GM21825 (cell line): ENCODE measurements around the gene VPS37B.

Experiments
- ATAC-seq: cut with Tn5 transposase; IDR thresholded peaks from one replicate; pipeline ENCODE4 v1.9.1; 2021; ENCODE audit warnings: mild to moderate bottlenecking, moderate library complexity; ENCODE audit not compliant: unreplicated experiment

The VPS37B gene

DNA sequence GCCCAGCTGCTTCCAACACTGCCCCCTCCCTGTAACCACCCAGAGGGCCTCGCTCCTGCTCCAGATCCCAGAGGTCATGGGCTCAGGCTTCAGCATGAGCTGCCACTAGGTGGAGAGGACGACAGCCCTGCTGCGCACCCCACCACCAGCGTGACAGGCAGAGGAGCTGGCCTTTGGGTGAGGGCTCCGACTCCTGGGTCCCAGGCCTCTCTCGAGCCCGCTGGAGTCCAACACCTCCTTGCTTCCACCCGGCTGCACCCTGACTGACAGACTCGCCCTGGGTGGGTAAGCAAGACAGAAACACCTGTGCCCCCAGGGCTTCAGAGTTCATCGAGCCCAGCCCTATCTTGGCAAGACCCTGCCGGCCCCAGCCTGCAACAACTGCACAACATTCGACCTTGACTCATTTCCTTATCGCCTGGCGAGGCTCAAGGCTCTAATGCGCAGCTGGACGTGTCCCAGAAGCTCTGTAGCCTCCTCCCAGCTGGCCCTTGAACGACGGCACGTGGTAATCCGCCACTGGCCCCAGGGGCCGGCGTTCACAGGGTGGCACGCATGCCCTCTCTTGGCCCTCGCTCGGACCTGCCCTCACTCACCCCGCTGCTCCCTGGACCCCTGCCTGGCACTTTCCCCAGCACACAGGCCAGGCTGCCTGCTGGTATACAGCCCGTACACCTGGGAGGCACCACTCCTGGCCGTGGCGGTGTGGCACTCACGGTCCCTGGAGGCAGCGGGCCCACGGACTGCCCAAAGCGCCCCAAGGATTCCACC is 28.0 kb downstream of the VPS37B start:
- no peak for ATAC-seq

DNA sequence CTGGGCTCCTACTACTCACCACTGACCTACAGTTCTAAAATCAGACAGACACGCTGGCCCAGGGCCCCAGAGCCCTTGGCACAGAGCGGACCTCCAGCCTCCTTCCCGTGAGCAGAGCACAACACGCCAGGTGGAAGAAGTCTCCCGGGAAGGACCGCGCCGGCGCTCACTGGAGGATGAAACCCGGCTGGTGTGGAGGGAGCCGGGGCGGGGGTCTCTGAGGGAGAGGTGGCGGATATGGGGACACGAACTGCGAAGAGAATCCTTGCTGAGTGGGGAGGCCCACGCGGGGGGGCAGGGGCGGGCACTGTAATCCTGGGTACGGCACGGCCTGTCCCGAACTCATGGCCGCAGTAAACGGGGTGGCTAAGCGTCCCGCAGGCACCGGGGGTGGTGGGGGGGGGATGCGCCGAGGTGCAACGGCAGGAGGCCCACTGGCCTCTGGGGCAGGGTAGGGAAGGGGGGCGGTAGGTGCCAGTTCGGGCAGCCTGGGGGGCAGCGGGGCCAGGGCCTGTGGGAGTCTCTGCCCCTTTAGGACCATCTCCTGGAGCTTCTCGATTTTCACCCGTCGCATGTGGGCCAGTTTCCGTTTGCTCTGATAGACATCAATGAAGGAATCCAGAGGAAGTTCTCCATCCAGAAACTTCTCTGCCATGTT is 28.8 kb downstream of the VPS37B start:
- ATAC-seq, result no peak

DNA sequence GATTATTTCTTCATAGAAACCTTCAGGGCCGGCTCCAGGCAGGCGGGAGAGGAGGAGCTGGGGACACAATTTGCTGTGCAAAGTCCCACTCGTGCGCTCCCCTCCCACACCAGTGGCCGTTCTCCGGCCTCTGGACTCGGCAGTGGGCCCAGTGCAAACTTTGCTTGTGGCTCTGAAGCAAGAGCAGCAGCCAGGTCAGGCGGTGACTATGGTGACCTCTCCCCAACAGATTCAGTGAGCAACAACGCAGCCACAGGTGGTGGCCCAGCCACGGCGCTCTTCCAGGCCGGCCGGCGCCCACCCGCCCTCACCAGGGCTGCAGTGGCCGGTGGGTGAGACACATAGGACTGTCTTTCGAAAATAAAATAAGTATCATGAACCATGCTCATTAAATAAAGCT is 29.5 kb downstream of the VPS37B start:
- ATAC-seq, result no peak

DNA sequence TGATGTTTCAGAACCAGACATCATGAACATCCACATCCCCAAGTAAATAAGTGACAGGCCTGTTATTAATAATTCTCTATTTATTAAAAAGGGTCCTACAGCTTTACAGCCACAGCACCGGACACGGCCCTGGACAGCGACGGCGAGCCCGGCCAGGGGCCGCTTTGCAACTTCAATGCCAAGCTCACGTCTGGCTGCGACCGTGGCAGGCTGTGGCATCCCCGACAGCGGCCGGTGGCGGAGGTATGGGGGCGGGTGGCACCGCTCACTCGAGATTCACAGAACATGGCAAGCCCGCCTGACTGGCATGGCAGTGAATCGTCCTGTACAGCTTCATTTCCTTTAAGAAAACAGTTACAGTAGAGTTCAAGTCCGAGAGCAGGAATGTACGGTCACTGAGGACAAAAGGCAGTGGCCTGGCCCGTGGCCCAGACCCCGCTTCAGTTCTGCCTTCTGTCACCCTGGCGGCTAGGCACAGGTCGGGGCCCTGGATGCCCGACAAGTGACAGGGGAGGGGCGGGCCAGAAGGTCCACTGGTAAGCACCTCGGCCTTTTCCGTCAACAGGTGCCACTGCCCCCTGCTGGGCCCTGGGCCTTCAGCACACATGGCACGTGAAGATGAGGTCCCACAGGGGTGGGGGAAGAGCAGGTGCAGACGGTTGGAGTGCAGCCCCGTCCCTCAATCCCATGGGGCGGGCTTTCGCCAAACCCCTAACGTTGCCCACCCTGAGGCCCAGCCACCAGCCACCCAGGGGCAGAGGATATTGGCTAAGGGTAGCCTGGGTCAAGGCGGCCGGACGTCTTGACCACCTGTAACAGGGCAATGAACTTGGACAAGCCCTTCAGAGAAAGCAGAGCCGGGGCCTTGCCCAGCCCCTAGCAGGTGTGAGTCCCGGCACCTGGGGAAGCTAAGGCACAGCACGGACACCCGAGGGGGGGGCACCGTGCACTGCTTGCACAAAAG is 30.4 kb downstream of the VPS37B start:
- ATAC-seq, result no peak

DNA sequence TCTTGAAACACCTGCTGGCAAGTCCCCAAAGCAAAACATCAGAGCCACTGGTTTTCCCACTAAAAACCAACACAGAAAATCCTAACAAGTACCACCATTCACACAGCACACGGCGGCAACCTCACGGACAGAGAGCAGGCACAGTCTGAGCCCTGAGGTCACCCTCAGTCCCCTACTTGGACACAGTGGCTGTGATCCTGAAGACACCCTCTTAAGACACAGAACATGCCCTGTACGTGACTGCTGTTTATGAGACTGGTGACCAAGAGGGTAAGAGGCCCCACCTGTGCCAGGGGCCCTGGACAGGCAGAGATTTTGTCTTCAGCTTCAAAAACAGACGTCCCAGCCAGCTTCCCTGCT is 31.1 kb downstream of the VPS37B start:
- ATAC-seq, result no peak

DNA sequence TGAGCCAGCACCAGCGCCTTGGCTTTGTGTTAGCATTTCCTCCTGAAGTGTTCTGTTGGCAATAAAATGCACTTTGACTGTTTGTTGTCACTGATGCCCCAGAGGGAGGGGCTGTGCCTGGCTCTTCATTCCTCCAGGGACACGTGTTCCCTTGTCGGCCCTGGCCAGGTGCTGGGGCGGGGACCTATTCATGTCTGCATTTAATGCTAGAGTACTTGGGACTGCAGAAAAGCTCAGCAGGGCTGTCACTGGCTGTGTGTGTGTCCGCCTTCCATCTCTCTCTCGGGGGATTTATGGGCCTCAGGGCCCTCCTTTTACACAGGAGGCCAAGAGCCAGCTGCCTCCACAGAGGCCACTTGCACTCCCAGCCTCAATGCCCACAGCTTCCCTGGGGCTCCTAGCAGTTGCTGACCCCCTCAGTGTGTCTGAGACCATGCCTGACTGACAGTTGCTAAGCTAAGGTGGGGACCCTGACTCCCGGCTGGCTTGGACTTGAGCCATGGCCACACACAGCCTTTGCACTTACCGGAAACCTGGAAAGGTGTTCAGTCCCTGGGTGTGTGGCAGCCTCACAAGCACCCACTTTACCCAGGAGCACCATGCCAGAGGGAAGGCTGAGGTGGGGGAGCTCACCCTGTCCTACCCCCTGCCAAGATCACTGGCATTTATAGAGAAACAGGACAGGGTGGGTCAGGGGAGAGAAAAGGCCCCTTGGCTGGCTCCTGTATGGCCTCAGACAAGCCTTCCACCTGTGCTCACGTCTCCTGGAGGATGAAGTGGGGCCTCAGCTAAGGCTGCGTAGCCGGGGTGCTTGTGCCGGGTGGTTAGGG is 32.8 kb downstream of the VPS37B start:
- ATAC-seq, result no peak

DNA sequence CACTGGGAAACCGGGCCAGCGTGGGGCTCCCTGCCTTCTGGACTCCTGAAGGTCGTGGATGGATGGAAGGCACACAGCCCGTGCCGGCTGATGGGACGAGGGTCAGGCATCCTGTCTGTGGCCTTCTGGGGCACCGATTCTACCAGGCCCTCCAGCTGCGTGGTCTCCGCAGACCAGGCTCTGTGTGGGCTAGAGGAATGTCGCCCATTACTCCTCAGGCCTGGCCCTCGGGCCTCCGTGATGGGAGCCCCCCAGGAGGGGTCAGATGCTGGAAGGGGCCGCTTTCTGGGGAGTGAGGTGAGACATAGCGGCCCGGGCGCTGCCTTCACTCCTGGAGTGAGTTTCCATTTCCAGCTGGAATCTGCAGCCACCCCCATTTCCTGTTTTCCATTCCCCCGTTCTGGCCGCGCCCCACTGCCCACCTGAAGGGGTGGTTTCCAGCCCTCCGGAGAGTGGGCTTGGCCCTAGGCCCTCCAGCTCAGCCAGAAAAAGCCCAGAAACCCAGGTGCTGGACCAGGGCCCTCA is 33.8 kb downstream of the VPS37B start:
- ATAC-seq, result no peak

DNA sequence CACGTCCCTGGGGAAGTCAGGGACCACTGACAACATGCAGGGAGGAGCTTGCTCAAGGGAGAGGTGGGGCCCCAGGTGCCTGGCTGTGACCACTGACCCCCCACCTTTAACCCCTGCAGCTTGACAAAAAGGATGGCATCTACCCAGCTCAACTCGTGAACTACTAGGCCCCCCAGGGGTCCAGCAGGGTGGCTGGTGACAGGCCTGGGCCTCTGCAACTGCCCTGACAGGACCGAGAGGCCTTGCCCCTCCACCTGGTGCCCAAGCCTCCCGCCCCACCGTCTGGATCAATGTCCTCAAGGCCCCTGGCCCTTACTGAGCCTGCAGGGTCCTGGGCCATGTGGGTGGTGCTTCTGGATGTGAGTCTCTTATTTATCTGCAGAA is 34.3 kb downstream of the VPS37B start:
- ATAC-seq, result no peak

DNA sequence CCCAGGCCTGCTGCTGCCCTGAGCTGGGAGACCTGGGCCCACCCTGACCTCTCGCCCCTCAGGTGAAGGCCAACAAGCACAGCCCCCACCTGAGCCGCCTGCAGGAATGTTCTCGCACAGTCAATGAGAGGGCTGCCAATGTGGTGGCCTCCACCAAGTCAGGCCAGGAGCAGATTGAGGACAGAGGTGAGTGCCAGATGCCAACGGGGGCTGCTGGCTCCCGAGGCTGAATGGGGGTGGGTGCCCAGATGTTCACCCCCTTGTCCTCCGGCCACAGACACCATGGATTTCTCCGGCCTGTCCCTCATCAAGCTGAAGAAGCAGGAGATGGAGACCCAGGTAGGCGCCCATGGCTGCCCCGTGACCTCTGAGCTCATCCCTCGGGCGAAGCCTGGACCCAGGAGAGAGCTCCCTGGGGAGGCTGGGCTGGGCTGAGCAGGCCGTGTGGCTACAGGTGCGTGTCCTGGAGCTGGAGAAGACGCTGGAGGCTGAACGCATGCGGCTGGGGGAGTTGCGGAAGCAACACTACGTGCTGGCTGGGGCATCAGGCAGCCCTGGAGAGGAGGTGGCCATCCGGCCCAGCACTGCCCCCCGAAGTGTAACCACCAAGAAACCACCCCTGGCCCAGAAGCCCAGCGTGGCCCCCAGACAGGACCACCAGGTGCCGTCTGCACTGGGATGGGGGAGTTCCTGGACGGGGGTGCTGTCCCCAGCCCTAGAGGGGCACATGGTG is 34.9 kb downstream of the VPS37B start:
- no peak for ATAC-seq

DNA sequence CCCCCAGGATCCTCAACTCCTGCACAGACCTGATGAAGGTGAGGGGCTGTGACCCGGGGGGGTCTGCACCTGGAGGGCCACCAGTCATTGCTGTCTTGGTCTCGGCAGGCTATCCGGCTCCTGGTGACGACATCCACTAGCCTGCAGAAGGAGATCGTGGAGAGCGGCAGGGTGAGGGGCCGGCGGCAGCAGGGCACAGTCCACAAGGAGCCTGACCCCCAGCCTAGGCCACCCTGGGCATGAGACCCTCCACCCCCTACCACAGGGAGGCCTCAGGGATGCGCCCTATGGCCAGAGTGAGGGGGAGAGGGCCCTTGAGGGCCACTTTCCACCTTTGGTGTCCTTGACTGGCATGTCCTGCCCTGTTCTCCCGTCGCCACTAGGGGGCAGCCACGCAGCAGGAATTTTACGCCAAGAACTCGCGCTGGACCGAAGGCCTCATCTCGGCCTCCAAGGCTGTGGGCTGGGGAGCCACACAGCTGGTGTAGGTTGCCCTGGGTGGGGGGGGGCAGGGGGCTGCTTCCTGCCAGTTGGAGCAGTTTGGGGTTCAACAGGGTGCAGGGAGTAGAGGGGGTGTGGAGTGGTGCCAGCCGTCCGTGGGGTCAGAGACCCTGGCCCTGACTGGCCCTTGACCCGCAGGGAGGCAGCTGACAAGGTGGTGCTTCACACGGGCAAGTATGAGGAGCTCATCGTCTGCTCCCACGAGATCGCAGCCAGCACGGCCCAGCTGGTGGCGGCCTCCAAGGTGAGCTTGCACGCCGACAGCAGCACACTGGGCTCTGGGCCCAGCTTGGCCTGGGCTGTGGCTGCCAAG is 35.7 kb downstream of the VPS37B start:
- no peak for ATAC-seq

DNA sequence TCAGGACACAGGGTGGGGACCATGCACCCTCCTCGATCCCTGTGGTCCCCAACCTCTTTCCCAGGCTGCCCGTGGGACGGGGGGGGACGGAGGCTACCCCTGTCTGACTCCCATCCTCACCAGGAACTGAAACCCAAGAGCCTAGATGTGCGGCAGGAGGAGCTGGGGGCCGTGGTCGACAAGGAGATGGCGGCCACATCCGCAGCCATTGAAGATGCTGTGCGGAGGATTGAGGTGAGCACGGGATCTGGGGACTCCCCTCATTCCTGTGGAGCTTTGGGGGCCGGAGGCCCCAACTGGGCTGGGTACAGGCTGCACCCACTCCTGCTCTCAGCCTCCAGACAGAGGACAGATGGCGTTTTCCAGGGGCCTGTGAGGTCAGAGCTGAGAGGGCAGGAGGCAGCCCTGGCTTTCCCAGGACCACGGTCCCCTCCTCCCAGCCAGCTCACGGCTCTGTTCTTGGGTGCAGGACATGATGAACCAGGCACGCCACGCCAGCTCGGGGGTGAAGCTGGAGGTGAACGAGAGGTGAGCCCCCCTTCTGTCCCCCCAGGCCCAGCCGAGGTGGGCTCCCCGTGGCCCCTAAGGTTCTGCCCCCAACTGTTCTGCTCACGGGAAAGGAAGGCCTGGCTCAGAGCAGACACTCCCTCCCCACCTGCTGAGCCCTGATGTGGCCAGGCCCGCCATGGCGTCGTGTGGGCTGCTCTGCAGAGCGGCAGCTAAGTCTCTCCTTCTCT is 36.5 kb downstream of the VPS37B start:
- no peak for ATAC-seq

DNA sequence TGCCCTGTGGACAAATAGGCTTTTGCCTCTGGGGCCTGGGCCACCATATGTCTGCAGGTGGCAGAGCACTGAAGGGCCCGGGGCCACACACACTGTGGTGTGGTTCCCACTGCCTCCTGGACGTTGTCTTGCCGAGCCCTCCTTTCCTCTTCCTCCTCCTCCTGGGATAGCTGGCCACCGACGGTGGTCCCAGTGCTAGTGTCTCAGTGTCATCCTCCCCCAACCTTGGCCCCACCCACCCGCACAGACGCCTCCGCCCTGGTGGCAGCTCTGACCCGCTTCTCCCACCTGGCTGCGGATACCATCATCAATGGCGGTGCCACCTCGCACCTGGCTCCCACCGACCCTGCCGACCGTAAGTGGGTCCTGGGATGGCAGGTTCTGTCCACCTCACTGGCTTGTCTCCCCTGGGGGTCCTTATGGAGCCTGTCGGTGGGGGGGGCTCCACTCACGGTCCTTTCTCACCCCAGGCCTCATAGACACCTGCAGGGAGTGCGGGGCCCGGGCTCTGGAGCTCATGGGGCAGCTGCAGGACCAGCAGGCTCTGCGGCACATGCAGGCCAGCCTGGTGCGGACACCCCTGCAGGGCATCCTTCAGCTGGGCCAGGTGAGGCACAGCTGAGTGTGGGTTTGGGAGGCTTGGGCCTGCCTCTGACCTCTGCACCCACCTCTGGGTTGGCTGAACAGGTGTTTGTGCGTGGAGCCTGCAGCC is 37.2 kb downstream of the VPS37B start:
- no peak for ATAC-seq

DNA sequence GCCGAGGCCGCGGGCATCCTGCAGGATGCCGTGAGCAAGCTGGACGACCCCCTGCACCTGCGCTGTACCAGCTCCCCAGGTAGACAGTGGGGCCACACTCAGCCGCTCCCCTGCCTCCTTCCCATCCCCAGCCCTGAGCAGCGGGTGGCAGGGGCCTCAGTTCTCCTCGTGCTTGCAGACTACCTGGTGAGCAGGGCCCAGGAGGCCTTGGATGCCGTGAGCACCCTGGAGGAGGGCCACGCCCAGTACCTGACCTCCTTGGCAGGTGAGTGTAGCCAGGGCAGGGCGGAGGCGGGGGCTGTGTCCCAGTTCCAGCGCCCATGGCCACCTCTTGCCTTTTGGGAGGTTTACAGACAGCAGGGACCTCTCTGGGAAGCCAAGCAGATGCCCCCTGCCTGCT is 37.8 kb downstream of the VPS37B start:
- no peak for ATAC-seq

DNA sequence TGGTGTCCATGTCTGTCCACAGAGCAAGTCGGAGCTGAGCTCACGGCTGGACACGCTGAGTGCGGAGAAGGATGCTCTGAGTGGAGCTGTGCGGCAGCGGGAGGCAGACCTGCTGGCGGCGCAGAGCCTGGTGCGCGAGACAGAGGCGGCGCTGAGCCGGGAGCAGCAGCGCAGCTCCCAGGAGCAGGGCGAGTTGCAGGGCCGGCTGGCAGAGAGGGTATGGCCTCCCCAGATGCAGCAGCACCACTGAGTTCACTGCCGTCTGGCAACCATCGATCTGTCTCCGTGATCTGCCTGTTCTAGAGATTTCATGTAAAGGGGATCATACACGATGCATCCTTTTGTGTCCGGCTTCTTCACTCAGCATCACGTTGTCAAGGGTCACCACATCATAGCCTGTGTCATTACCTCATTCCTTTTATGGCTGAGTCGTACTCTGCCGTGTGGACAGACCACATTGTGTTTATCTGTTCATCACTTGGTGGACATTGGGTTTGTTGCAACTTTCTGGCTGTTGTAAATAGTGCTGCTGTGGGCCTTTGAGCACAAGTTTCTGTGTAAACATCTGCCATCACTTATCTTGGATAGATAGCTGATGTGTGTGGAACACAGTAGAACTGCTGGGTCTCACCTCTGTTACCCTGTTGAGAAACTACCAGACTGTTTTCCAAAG is 38.8 kb downstream of the VPS37B start:
- no peak for ATAC-seq

DNA sequence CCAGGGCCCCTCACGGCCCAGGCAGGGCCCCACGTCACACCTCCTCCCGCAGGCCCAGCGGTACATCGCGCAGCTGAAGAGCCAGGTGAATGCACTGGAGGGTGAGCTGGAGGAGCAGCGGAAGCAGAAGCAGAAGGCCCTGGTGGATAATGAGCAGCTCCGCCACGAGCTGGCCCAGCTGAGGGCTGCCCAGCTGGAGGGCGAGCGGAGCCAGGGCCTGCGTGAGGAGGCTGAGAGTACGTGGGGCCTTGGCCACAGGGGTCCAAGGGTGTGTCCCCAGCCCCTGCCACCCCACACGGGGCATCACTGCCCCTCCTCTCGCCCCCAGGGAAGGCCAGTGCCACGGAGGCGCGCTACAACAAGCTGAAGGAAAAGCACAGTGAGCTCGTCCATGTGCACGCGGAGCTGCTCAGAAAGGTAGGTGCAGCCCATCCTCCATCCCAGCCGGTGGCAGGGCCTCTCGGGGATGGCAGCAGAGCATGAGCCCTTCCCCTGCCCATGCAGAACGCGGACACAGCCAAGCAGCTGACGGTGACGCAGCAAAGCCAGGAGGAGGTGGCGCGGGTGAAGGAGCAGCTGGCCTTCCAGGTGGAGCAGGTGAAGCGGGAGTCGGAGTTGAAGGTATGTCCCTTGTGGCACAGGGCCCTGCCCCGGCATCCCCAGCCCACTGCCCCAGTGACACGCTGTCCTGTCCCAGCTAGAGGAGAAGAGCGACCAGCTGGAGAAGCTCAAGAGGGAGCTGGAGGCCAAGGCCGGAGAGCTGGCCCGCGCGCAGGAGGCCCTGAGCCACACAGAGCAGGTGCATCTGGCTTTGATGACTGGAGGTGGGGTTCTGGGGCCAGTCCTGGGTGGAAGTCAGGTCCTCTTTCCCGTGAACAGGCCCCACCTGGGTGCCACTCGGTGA is 39.7 kb downstream of the VPS37B start:
- no peak for ATAC-seq
